ENCODE results near the gene RNF115.

The RNF115 gene

GRCh38 chr1:145701306-145701862, 122.5 kb downstream of the RNF115 start:
- no peak for DNase-seq (ENCODE audit: low read depth in 2 of 2)

GRCh38 chr1:145696630-145696960, 127.3 kb downstream of the RNF115 start:
- DNase-seq (ENCODE audit: low read depth in 2 of 2), result no peak

- DNase-seq (ENCODE audit: low read depth in 2 of 2), result no peak
Measured at GRCh38 chr1:145695821-145696629, 127.9 kb downstream of the RNF115 start.

GRCh38 chr1:145692785-145693443, 131.0 kb downstream of the RNF115 start:
- DNase-seq (ENCODE audit: low read depth in 2 of 2), result no peak

- DNase-seq (ENCODE audit: low read depth in 2 of 2), result no peak
Measured at GRCh38 chr1:145690587-145691558, 133.0 kb downstream of the RNF115 start.

GRCh38 chr1:145689922-145690321, 134.0 kb downstream of the RNF115 start:
- DNase-seq (ENCODE audit: low read depth in 2 of 2), result no peak

- no peak for DNase-seq (ENCODE audit: low read depth in 2 of 2)
Measured at GRCh38 chr1:145688924-145689323, 135.0 kb downstream of the RNF115 start.
